ENCODE data around the gene CRYGB.
"Not testable (repeated sequence)": the region's sequence is repeated elsewhere in the genome, so short reads cannot be mapped to it uniquely, and the experiment has no call there.

GRCh38 chr2:208112273-208112745 lies 33.6 kb downstream of the CRYGB start:
- not testable (repeated sequence) for TF ChIP-seq CTCF (IDR thresholded peaks at IDR 0.05); REST (IDR thresholded peaks at IDR 0.05; ENCODE audit: insufficient read depth in 1 of 2, low read depth in 2 of 2, low read length in 1 of 2); POLR2AphosphoS5 (IDR thresholded peaks at IDR 0.05; ENCODE audit: low read depth, low read length); TCF7L2 (IDR thresholded peaks at IDR 0.05; ENCODE audit: low read depth, low read length); SIN3A (IDR thresholded peaks at IDR 0.05; ENCODE audit: borderline replicate concordance, insufficient read depth, low read depth, low read length)

Measured in Panc1 (cell line).